Measurements from ENCODE around the gene PDE6H.

Gene PDE6H

DNA sequence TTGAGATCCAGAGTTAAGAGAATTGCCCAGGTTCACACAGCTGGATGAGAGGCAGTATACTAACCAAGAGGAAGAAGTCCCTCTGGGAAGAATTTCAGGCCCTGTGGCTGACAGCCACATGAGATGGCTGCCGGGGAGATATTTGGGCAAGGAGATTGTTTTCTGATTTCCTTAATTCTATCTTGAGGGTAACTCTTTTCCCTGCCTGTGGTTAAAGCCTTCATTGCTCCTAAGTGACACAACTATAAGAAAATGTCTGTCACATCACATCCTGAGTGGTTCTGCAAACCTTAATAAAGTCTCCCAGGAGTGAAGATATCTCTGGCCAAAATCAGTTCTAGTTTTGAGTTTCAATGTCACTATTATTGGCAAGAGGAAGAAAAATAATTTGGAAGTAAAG is 21.0 kb upstream of the PDE6H start:
- DNase-seq (ENCODE audit: low read depth): no peak

DNA sequence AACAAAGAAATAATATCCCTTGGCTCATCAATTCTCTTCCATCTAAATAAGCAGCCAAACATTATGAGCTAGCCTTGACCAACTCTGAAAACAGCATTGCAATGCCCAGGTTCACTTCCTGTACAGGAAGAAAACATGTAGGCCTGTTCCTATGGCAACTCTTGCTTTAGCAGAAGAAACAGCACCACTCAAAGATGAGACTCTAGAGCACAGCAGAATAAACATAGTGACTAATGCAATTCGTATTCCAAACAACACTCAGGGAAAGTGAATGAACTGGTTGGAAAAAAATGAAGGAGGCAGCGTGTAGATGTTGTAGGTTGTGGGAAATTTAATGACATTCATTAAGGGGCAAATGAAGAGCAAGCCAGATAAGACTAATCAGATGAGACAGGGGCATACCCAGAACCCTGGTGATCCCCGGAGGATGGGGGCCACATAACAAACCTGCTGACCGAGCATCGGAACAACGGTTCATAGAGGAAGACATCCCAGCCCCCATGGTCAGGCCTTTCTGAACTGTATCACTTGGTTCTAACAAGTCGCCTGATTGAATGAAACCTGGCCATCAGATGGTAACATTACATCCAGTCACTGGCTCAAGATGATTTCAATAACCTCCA is 20.4 kb upstream of the PDE6H start:
- DNase-seq (ENCODE audit: low read depth): peak; percentile 84

DNA sequence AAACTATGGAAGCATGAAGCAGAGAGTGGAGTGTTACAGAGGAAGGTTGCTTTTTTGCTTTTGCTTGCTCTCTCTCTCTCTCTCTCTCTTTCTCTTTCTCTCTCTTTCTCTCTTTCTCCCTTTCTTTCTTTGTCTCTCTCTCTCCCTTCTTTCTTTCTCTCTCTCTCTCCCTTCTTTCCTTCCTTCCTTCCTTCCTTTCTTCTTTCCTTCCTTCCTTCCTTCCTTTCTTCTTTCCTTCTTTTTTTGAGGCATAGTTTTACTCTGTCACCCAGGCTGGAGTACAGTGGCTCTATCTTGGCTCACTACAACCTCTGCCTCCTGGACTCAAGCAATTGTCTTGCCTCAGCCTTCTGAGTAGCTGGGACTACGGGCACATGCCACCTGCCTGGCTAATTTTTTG is 19.1 kb upstream of the PDE6H start:
- DNase-seq (ENCODE audit: low read depth): no peak

DNA sequence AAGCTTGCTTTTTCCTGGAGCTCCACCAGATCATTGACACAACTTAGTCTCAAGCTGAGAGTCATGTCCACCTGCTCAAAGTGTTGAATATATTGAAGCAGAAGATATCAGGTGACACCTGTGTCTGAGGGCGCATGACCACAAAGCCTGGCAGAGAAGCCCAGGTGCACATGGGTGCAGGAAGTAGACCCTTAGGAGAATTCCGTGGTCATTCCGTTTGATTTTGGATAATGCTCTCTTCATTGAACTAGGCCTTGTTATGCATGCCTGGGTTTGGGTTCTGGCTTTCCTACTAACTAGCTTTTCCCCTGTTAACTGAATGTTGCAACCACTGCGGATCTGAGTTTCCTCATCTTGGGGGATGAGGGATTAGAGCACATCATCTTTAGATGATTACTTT is 18.6 kb upstream of the PDE6H start:
- no peak for DNase-seq (ENCODE audit: low read depth)

DNA sequence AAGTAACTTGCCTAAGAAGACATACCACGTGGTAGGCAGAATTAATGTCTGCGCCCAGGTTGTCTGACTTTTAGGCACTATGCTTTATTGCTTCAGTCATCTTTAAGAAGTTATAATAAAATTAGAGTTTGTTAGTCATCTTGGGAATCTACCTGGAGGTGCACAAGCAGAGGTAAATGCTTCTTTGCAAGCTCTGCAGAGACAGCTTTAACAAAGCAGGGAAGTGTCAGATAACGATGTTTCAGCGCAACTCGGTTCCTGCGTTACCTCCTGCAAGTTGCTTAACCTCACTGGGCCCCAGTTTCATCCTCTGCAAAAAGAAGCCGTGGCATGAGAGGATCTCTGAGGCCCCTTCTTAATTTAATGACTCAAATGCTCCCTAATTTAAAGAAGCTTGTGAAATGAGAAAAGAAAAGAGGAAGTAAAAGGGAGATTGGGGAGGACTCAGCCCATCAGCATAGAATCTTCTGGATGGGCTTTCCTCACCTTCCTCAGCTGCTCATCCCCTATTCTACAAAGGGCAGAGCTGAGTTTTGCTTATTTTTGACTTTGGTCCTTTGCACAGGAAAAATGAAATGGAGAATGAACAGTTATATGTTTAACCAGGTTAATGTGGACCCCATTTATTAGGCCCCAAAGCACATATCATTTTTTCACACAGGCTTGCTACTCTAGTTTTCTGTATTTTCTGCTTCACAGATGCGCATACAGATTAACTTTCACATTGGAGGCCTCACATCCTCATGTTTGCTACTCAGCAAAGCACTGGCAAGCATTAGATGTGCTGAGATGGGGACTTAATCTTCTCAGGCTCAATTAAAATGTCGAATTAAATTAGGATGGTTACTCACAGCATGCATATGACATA is 16.6 kb upstream of the PDE6H start:
- no peak for DNase-seq (ENCODE audit: low read depth)

DNA sequence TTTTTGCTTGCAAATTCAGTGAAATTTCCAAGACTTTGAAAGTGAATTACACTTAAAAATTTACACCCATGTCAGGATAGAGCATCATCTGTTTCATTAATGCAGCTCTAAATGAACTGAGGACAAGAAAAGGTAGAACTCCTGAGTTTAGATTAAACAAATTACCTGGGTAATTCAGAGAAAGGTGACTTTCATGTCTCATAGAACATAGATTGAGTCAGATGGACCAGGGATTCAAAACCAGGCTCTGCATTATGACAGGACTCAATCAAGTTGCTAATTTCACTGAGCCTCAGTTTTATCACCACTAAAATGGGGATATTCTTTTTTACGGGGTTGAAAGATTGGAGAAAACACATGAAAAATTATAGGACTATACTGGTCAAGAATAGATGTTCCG is 15.9 kb upstream of the PDE6H start:
- DNase-seq (ENCODE audit: low read depth): no peak

DNA sequence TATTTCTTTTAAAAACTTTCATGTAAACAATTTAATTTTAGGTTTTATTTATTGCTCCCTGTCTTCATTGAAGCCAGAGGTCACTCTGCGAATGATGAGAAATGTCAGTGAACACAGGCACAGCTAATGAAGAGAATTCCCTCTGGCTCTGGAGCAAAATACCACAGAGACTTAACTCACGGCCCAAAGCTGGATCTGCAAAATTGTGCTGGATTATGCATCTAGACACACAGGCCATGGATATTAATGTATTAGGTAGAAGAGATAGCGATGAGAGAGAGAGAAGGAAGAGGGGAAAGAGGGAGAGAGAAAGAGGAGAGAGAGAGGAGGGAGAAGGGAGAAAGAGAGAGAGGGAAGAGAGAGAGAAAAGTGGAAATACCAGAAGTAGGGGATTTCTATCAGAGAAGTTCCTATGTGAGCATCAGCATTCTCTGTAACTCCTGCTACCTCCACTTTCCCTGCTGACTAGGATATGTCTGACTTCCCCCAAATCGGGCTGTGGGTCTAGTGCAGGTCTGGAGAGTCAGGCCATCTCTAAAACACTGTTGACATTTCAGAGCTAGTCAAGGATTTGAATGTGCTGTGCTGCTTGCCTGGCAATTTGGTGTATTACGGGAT is 15.2 kb upstream of the PDE6H start:
- no peak for DNase-seq (ENCODE audit: low read depth)

DNA sequence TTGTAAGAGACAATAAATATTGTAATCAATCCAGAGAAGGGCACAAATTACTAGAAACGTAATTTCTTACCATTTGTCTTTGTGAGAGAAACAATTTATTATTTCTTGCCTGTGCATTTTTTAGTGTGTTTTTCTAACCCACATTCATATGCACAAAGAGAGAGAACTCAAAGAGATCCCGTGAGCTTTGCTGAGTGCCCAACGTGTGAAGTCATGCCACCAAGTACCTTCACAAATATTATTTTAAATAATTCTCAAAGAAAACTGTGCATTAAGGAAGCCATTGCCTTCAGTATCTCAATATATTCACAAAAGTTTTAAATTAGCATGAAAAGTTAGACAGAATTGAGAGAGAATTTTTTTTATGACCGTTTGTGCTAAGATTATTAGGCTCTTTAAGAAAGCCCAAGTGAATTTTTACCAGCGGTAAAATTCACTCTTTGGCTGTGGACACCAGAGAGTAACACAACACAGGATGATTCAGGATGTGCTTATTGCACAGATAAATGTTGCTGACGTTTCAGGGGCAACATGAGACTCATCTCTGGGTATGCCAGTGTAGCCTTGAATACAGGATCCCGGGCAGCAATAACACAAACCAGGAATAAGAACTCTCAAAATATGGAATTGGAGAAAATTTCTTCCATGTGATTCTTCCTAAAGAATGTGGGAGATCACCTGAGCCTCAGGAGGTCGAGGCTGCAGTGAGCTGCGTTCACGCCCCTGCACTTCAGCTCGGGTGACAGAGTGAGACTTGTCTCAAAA is 14.3 kb upstream of the PDE6H start:
- DNase-seq (ENCODE audit: low read depth): no peak

DNA sequence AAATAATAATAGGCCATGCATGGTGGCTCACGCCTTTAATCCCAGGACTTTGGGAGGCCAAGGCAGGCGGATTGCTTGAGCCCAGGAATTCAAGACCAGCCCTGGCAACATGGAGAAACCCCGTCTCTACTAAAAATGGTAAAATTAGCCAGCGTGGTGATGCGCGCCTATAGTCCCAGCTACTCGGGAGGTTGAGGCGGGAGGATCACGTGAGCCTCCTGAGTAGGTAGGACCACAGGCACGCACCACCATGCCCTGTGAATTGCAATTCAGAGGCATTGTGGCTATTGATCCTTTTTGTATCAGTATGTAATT is 13.8 kb upstream of the PDE6H start:
- no peak for DNase-seq (ENCODE audit: low read depth)

DNA sequence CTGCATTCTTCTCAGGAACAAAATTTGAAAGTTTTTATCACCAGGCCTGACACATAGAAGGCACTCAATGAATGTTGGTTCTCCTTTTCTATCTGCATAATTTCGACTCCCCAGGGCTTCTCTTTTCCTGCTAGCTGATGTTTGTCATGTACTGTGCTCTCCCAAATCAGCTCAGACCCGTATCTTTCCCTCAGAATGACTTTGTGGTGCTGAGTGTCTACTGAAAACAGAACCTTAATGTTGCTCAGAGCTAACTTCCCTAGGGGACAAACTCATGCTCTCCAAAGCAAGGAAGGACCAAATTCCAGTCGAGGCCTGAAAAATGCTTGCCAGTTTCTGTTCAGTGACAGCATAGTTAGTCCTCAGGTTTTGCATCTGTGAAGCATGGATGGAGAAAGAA is 13.4 kb upstream of the PDE6H start:
- no peak for DNase-seq (ENCODE audit: low read depth)

DNA sequence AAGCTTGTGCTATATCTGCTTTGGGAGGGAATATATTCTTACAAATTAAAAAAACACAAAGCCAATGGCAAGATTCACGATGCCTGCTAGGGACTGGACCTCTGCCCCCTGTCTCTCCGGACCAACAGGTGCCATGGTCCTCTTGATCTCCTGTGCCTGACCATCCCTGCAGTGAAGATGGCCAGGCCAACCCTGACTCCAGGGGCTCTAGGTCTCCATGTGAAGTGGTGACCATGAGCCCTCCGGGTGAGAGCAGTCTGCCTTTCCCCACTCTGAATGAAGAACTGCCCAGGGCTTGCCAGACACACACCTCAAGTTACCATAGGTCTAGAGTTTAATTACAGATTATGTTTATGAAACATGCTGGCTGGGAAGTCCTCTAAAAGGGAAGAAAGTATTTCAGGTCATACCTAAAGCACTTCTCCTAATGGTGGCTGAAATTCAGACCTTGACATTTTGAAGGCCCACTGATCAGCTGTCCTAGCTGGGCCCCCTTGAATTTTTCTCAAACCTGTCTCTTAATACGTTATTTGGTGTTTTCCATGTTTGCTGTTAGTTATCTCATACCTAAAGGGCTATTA is 12.8 kb upstream of the PDE6H start:
- no peak for DNase-seq (ENCODE audit: low read depth)

DNA sequence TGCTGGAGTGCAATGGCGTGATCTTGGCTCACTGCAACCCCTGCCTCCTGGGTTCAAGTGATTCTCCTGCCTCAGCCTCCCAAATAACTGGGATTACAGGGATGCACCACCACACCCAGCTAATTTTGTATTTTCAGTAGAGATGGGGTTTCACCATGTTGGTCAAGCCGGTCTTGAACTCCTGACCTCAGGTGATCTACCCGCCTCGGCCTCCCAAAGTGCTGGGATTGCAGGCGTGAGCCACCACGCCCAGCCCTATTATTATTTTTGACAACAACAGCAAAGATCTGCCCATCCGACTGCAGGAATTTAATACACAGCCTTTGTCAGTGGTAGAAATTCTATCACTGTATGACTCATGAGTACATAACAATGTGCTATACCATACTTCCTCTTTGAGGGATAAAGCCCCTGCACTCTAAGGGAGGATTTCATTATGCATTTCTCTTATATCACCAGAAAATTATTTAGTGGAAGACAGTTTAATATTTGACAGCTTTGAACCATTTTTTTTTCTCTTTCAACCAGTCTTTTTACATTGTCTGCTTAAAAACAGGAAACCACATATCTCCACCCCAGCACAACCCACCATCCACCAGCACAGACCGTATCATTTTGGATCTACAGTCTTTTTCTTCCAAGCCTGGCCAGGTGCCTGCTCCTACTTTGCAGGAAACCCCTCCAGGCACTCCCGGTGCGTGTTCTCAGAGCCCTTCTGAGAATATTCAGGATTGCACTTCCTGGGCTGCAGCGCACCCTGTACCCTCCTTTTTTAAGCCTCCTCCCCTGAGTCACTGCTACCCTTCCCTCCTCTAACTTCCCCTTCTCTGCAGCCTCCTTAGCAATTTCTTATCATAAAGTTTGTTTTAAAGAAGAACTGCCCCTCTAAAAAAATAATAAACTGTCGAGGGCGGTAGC is 12.0 kb upstream of the PDE6H start:
- DNase-seq (ENCODE audit: low read depth): no peak

DNA sequence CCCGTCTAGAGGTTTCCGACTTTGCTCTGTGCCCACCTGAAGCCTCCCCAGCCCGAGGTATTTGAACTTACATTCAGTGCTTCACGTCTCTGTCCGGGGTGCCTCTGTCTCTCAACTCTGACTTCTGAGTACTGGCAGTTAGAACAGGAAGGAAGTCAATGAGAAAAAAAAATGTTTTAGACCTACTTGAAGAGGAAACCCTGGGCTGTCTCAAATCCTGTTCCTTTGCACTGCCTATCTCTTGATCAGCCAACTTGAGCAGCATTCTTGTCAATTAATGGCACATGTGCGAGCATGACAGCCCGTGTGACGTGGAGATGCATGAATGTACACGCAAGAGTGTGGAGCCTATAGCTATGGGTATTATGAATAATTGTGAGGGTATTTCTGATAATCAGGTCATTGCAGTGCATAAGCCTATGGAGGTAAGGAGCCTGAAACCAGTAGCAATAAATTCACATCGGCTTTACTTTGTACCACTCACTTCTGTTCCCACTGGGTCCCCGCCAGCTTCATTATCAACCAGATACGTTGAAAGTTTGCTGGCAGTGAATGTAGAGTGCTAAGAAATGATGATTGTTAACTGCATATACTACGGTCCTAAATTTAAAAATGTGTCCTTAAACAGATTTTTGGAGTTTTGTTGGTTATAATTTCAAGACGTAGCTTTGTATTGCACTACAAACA is 11.2 kb upstream of the PDE6H start, which contains the start of gene ARHGDIB:
Gene ARHGDIB (minus strand): TSS at position 136 of the 687 bp plus-strand sequence. CDS start 10,889 bp downstream, outside the sequence.
- DNase-seq (ENCODE audit: low read depth): no peak

DNA sequence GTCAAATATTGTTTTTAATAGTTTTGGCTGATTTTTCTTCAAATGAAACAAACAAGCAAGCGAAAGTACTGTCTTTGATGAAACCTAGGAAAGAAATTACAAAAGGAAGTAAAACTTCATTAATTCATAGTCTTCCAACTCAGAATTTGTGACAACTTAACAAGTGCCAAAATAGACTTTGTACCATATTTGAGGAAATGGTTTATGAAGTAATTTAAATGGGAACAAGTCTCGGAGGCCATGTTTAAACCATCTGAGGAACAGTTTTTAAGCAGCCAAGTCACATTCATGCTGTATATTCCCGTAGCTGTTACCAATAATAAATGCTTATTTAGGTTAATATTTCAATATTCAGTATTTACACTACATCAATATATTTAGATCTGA is 10.7 kb upstream of the PDE6H start:
- DNase-seq (ENCODE audit: low read depth): no peak

DNA sequence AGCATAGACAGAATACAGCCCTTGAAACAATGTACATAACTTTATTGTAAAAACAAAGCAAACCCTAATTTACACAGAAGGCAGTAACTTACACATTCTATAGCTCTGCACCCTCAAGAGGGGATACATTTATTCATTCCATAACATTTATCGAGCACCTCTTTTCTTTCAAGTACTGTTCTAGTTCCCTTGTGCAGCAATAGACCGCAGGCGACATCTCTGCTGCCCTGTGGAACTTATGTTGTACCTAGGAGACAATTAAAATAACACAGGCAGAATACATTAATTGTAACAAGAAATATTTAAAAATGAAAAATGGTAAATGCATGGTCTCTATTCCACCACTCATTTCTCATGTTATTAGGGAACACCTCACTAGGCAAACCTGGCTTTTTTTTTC is 10.0 kb upstream of the PDE6H start:
- DNase-seq (ENCODE audit: low read depth): no peak

DNA sequence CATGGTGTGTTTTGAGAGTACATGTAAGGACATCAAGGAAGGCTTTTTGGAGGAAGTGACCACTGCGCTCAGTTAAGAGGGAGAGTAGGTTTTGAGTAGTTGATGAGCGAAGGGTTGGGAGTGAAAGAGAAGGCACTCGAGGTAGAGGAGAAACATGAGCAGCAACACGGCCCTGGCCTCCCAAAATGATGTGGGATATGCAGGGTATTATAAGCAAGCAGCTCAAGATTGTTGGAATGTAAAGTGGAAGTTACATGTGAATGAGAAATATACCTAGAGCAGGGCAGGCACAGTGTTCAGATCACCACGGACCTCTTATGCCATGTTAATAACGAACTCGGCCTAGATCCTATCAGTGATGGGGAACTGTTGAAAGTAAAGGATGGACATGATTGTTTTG is 9.3 kb upstream of the PDE6H start:
- DNase-seq (ENCODE audit: low read depth): no peak

DNA sequence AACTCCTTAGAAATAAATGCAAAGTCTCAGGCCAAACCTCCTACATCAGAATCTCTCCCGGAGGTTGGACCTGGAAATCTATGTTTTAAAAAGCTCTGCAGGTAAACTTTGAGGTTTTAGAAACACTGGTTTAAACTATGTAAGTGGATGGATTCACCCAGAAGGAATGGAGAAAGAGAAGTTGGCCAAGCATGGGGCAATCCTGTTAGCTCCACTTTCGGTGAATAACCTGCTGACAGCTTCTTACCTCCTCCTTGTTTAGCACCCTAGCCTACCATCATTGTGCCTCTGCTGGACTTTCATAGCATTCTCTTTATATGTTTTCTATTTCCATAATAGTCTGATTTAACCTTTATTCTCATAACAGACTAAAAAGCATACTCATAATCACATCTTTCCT is 8.4 kb upstream of the PDE6H start:
- no peak for DNase-seq (ENCODE audit: low read depth)

DNA sequence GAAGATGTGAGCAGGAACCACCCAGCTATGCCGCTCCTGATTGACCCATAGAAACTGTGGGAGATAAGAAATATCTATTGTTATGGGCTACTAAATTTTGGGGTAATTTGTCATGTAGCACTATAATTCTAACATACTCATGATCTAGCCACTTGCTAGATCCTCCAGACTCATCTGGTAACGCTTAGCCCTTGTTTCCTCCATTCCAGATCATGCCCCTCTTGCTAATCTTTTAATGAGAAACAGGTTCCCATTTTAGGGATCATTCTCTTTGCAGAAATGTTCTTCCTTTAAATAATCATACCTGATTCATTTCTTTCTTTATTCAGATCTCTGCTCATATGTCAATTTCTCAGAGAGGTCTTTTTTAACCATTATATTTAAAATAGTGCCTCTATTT is 7.6 kb upstream of the PDE6H start:
- DNase-seq (ENCODE audit: low read depth): no peak

DNA sequence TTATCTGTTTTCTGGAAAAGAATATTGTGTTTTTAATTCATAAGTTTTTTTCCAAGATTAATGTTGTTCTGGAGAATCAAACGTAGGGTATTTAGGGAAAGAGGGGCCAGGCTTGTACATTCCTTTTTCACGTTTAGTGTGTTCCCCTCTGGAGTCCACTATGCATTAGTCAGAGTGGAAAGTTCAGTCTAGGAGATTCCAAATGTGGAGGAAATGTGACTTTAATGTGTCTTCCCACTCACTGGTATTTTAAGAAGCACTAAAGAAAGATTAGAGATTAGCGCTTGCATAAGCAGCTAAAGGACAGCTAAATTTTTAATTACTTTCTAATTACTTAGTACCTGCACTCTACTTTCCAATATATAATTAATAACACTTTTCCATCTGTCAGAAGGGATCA is 4.4 kb upstream of the PDE6H start:
- no peak for DNase-seq (ENCODE audit: low read depth)

DNA sequence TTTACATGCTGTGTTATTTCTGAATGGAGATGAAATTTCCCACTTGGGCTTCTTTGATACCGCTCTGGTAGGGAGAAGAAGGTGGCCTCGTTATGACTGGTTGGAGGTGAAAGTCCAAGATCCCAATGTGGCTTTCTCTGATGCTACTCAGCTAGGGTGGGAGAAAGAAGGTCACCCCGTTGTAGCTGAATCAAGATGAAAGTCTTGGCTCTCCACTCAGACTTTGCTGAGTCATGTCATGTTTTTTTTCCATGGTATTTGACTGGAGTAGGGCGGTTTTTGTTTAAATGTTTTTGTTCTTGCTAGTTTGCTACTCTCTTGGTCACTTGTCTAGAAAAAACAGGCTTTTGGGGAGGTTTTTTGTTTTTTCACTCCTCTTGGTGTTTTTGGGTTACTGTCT is 2.4 kb upstream of the PDE6H start:
- DNase-seq (ENCODE audit: low read depth): no peak

DNA sequence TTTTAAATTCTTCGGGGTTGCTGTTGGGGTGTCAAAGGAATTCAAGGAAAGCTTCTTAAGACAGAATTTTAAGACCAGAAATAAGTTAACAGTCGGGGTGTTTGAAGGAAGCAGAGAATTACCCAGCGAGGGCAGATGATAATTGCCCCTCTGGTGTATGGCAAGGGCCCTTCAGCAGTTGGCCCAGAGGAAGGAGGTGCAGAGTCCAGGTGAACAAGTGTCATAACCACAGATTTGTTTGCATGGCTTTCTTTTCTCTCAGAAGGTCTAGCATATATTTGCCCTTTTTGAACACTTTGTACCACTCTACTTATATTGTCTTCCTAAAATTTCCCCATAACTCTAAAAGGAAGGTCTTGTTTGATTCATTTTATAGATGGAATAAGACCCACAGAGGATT is 1.8 kb downstream of the PDE6H start:
- no peak for DNase-seq (ENCODE audit: low read depth)
